GM19397 (cell line): ENCODE data around the gene IFNAR1.
"Not testable (repeated sequence)": the region's sequence is repeated elsewhere in the genome, so short reads cannot be mapped to it uniquely, and the experiment has no call there.

ENCODE experiments used
- ATAC-seq: cut with Tn5 transposase; IDR thresholded peaks from one replicate; pipeline ENCODE4 v1.9.1; 2021; ENCODE audit warnings: mild to moderate bottlenecking, moderate library complexity; ENCODE audit not compliant: unreplicated experiment

IFNAR1 gene

DNA sequence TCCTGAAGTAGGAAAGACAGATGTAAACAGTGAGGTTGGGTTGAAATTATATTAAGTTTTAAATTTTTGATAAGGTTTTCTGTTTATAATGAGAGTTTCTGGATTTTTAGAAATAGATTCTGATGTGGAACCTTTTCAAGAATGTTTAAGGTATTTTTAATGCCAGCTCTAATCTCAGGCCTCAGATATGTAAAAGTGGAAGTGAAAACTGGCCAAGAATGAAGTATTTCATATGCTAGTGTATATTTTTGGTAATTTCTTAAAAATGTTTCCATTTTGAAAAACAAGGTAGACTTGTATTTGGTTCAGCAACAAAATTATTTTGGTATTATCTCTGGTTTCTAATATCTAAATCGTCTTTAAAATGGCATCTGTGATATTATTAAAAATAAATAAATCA, 14.4 kb downstream of the IFNAR1 start:
- no peak for ATAC-seq

DNA sequence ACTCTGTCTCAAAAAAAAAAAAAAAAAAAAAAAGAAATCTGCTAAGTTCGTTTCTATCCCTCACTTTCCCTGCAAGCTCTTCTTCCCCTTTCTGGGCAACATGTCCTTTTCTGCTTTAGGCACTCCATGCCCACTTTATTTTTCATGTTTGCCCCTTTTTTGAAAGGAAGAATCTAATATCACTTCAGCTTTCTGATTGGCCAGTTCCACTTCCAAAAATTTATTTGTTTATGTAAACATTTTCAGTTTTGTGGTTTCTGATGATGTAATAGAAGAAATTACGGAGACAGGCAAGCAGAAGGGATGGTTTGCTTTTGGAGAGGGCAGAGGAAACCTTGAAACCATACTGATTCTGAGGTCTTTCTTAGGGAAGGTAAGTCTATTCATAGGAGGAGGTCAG, 15.1 kb downstream of the IFNAR1 start:
- no peak for ATAC-seq

DNA sequence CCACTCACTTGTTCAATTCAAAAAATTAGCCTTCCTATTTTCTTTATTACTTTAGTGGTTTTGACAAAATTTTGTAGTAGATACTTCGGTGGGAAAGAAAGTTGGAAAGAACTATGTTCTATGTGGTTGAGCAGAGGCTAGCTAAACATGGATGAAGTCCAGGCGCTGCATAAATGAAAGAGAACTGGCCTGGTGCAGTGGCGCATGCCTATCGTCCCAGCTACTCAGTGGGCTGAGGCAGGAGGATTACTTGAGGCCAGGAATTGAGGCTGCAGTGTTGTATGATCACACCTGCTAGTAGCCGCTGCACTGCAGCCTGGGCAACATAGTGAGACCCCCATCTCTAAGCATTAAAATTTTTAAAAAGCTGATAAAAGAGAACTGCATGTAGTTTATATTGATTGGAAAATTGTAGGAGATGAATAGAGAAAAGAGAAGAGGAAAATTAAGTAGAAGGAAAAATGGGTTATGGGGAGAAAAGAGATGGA, 21.0 kb downstream of the IFNAR1 start:
- no peak for ATAC-seq

DNA sequence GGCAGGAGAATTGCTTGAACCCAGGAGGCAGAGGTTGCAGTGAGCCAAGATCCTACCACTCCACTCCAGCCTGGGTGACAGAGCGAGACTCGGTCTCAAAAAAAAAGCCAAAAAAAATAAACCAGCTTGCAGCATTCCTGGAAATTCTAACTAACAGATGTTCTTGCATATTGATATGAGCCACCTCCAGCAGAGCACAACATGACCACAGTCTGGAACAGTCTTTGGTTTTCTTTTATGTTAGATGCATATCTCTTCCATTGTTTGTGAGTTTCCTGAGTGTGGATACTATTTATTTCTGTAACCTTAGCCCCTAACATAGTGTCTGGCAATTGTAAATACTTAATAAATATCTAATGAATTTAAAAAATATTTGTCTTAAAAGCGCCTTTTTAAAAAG, 23.9 kb downstream of the IFNAR1 start:
- ATAC-seq: no peak

DNA sequence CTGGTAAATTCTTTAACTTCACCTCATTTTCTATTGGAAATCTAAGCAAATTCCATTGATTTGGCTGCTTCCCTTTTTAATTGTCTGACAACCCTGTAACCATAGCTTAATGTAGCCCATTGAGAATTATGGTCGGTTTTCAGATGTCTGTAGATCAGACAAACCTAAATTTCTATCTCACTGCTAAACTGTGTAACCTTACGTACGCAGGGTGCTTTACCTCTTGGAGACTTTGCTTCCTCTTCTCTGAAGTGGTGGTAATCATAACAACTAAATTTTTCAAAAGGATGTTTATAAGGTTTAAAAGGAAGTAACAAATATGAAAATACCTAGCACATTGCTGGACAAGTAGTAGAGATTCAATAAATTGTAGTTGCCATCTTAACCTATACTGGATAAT, 25.9 kb downstream of the IFNAR1 start:
- ATAC-seq: no peak

DNA sequence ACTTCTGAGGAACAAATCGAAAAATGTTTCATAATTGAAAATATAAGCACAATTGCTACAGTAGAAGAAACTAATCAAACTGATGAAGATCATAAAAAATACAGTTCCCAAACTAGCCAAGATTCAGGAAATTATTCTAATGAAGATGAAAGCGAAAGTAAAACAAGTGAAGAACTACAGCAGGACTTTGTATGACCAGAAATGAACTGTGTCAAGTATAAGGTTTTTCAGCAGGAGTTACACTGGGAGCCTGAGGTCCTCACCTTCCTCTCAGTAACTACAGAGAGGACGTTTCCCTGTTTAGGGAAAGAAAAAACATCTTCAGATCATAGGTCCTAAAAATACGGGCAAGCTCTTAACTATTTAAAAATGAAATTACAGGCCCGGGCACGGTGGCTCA, 30.6 kb downstream of the IFNAR1 start:
- ATAC-seq: no peak

DNA sequence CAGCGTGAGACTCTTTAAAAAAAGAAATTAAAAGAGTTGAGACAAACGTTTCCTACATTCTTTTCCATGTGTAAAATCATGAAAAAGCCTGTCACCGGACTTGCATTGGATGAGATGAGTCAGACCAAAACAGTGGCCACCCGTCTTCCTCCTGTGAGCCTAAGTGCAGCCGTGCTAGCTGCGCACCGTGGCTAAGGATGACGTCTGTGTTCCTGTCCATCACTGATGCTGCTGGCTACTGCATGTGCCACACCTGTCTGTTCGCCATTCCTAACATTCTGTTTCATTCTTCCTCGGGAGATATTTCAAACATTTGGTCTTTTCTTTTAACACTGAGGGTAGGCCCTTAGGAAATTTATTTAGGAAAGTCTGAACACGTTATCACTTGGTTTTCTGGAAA, 31.2 kb downstream of the IFNAR1 start:
- no peak for ATAC-seq

DNA sequence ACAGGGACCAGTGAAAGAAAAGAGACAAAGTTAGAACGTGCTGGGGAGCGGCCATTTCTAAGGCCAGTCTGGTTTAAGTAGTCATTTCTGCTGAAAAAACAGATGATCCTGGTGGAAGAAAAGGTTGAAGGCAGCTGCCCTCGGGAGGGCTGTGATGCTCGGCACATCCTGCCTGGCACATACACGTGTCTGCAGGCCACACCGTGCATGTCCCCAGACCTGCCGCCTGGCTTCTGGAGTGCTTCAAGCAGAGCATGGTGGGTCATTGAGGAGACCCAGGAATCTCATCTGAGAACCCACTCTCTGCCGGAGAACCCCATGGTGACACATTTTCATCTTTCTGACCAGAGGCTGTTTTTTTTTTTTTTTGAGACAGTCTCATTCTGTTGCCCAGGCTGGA, 32.4 kb downstream of the IFNAR1 start:
- ATAC-seq: no peak

DNA sequence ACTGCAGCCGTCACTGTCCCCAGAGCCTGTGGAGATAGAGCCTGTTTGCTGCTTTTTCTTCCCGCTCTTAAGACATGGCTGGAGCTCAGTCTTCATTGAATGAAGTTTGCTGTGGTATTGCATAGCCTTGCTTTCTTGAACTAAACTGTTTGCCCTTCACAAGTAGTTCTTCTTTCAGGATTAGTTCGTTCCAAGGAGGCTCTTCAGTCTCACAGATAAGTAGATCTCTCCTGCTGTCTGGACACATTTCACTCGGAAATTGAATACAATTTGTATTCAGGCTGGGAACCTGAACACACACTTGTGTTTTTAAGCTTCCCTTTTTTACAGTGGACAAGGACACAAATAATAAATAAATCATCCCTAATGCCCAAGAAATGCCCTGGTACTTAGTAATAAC, 34.7 kb downstream of the IFNAR1 start:
- ATAC-seq: no peak

DNA sequence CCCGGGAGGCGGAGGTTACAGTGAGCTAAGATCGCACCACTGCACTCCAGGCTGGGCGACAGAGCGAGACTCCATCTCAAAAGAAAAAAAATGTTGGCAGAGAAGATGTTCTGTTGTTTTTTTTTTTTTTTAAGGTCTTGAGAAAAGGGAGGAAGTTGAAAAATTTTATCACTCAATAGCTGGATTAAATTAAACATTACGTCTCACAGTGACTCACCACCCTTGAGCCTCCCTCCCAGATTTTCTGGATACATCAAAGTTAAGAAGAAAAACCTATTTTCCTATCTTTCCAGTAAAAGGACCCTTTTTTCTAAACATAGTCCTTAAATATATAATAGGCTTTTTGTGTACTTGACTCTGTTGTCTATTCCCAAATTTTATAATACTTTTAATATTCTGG, 35.5 kb downstream of the IFNAR1 start:
- no peak for ATAC-seq

DNA sequence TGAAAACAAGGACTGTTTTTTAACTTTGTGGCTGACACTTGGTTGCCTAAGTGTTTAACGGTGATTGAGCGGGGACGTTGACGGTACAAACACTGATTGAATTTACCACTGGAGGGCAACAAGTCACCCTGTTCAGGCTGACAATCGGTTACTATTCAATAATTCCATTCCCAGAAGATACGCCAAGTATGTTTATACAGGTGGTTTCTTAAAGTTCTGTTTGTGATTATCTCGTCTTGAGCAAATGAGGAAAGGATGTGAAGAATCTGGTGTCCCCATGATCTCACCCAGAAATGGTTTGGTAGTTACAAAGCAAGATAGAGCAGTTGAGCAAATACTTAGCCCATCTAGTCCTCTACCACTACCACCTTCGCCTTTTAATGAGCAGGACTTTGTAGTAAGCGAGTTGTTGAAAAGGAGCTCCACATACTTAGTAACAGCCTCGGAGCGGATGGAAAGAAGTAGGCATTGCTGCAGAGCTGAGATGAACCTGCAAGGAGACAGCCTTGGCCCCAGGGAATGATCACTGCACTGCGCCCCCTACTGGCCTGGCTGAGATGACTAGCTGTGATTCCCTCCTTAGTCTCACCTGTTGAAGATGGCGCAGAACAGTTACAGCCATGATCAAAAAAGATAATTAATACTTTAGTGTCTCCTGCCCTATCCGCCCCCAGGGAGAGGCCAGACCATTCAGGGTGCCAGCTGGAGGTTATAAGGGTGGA, 36.3 kb downstream of the IFNAR1 start:
- peak; percentile 64 for ATAC-seq

DNA sequence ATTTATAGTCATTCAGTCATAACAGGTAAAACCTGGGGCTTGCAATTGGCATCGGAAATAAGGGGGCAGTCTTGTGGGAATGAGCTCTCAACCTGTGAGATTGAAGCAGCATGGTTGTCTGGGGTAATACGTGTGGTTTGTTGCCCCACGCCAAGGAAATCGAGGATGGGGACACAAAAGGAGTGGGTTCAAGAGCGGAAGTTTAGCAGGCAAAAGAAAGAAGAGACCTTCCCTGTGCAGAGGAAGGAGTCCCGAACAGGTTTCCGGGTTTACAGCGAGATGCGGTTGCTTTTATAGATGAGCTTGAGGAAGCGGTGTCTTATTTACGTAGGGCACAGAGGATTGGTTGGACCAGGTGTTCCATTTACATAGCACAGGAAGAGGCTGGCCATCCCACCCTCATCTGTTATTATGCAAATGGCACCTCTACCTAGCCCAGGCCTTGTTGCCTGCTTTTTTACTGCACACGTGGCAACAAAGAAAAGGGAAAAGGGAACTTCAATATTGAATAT, 37.3 kb downstream of the IFNAR1 start:
- ATAC-seq: no peak

DNA sequence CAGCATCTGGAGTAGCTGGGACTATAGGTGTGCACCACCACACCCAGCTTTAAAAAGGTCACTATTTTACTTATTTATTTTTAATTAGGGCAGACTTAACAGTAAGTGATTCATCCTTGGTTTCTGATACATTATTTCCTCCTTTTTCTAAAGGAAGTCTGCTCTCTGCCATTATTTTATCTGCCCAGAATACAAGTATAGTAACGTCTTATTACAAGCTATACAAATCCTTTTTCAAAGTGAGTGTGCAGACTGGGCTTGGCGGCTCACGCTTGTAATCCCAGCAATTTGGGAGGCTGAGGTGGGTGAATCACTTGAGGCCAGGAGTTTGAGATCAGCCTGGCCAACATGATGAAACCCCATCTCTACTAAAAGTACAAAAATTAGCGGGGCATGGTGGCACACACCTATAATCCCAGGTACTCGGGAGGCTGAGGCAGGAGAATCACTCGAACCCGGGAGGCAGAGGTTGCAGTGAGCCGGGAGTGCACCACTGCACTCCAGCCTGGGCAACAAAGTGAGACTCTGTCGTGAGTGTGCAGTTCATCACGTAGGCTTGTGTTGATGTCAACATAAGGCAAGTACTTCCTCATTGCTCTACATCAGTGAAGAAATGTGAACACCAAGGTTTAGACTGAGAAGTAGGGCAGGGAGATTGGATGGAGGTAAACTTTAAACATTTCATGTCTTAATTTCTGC, 39.3 kb downstream of the IFNAR1 start:
- not testable (repeated sequence) for ATAC-seq

DNA sequence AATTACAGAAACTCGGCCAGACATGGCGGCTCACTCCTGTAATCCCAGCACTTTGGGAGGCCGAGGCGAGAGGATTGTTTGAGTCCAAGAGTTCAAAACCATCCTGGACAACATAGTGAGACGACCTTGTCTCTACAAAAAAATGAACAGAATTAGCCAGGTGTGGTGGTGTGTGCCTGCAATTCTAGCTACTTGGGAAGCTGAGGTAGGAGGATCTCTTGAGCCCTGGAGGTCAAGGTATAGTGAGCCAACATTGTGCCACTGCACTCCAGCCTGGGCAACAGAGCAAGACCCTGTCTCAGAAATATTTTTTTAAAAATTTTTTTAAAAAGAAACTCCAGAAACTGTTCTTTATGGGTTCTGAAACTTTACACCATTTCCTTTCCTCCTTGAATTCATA, 40.1 kb downstream of the IFNAR1 start:
- no peak for ATAC-seq

DNA sequence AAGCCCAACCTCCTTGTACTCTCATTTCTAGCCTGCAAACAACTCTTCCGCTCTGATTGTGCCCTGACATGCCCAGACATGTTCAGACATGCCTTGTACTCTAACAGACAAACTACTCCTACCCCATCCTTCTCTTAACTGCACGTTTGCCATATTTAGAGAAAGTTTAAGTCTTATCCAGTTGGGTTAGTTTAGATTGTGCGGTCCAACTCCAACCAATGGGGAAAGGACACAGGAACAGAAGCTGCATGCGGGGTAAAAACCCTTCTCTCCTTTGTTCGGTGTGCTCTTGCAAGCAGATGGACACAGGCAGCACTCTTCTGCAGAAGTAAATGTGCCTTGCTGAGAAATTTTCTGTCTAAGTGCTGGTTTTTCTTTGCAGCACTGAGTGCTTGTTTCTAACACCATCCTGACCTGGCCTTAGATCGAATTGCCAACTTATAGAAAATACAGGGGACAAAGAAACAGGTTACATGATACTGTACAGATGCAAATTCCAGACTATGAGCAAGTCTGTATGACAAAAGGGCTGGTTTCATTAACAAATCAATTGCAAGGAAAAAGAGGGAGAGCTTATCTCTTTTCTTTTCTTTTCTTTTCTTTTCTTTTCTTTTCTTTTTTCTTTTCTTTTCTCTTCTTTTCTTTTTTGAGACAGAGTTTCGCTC, 42.7 kb downstream of the IFNAR1 start:
- ATAC-seq: no peak

DNA sequence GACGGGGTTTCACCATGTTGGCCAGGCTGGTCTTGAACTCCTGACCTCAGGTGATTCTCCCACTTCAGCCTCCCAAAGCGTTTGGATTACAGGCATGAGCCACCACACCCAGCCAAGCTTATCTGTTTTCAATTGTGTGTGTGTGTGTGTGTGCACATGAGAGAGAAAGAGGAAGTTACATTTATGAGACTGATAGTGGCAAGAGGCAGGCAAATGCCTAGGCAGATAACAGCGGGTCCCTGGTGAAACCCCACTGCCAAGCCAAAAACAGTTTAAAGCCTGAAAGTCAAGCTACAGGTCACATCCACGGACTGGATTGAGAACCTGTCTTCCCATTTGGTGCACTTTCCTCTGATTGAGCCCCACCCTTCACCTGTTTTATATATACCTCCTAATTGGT, 43.4 kb downstream of the IFNAR1 start:
- no peak for ATAC-seq

DNA sequence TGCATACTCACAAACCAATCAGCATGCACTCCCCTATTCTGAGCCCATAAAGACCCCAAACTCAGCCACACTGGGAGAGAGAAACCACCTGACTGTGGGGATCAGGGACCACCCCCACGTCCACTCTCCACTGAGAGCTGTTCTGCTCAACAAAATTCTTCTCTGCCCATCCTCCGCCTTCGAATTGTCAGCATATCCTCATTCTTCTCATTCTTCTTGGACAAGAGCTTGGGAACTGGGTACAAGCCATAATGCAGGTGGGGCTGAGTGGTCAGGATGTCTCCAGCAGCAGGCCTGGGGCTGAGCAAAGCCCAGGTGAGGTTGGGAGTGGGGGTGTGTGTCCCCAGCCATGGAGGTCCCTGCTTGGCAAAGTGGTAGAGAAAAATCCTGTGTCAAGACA, 43.8 kb downstream of the IFNAR1 start:
- ATAC-seq: no peak

DNA sequence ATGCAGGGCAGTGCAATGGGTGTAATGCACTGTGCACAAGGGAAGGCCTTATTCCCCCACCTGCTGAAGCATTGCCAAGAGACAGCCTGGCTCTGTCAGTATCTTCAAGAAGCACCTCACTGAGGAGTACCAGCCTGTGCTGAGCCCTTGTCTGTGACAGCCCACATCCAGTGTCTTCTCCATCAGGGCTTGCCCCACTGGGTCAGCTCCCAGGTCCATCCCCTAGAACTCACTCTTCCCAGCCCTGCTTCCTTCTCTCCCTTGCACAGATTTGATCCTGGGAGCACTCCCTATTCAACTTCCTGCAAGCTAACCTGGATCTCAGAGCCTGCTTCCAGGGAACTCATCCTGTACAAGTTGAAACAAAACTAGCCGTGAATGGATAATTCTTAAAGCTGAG, 44.8 kb downstream of the IFNAR1 start:
- ATAC-seq: no peak

DNA sequence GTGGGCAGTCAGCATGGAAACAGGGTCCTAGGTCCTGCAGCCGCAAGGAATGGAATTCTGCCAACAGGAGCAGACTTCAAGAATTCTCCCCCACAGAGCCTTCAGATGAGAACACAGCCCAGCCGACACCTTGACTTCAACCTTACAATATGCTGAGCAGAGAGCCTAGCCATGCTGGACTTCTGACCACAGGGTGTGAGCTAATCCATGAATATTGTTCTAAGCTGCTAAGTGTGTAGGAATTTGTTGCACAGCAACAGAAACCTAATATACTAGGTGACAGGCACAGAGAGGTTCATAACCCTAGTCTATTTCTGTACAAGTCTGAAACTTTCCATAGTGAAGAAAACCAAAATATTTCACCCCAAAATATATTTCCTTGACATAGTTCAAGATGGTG, 45.5 kb downstream of the IFNAR1 start:
- ATAC-seq: no peak

DNA sequence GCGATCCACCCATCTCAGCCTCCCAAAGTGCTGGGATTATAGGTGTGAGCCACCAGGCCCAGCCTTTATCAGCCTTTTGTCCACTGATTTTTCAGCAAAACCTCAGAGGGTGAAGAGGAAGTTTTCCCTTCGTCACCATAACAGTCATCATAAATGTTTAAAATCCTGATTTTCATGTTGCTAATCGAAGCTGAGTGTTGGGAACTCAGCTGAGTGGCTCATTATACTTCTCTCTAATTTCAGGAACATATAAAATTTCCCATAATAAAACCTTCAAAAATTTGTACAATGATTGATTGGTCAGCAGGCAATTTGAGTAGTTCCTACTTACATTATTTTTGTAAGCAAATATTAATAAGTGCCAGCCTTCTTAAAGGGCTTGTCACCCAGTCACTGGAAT, 46.6 kb downstream of the IFNAR1 start:
- no peak for ATAC-seq

DNA sequence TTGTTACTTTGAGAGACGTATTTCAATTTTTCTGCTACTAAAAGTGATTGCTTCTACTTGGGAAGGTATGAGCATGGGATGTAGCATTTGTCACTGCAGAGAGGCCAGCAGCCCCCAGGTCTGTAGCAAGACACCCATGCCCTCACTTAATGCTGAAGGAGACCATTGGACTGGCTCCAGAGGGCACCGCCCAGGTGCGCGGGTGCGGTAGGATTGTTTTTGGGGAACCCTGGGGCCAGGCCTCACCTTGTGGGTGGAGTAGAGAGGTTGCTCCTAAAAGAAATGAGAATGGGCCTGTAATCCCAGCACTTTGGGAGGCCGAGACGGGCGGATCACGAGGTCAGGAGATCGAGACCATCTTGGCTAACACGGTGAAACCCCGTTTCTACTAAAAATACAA, 47.8 kb downstream of the IFNAR1 start:
- no peak for ATAC-seq

DNA sequence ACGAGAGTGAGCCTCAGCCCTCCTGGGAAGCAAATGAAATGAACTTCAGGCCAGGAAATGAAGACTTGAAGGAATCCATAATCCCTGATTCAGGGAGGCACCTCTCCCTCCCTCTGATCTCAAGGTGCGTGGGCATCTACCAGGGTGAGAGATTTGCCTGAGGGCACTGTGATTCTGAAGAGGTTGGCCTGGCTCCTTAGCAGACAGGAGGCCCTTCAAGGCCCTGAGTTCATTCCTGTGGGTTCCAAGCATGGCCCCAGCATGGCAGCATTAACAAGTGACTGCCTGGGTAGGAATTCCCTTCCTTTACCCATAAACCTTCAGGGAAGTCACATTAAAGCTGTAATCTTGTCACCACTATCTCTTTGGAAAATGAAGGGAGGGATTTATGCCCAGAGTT, 48.7 kb downstream of the IFNAR1 start:
- no peak for ATAC-seq
